Measurements from ENCODE around the gene FBP2. TPM values are rescaled to one million over a fixed set of nuclear protein-coding genes. Genes with fewer than 3 reads are reported as not detected.

FBP2 gene
- total RNA-seq, 1 donor from 2014 or later = not detected

Other genes with a start within 250 kb of the FBP2 start
- gene PCAT7, start 38.7 kb downstream of the FBP2 start, total RNA-seq = not detected in 2 replicates
- gene FBP1, start 45.7 kb upstream of the FBP2 start, total RNA-seq = 0.44 TPM in 1 of 2 replicates, not detected in the other
- gene AOPEP, start 132.9 kb upstream of the FBP2 start, total RNA-seq = 22.0 and 33.9 TPM in 2 replicates

Data from lung microvascular endothelial cell (primary cell).